Stimulated activated CD8-positive, alpha-beta memory T cell treated with anti-CD3 and anti-CD28 coated beads, Interleukin-4, amount 100 ng/mL, for 1 hour (primary cell): ENCODE measurements around the gene C16orf92.

Experiments used
- DNase-seq, 2 donors: peaks; one replicate each; pipeline ENCODE4 v3.0.0-alpha.2; 2020; ENCODE audit warnings: low read depth in 2 of 2, low spot score in 1 of 2

C16orf92 gene

GRCh38 chr16:30054959-30055553 is 32.1 kb downstream of the C16orf92 start:
- no peak for DNase-seq

GRCh38 chr16:30060346-30060745 is 37.3 kb downstream of the C16orf92 start:
- DNase-seq, result no peak

GRCh38 chr16:30060836-30061554 is 38.0 kb downstream of the C16orf92 start:
- no peak for DNase-seq

- no peak for DNase-seq
Observed at GRCh38 chr16:30063278-30063892, 40.4 kb downstream of the C16orf92 start.

DNA sequence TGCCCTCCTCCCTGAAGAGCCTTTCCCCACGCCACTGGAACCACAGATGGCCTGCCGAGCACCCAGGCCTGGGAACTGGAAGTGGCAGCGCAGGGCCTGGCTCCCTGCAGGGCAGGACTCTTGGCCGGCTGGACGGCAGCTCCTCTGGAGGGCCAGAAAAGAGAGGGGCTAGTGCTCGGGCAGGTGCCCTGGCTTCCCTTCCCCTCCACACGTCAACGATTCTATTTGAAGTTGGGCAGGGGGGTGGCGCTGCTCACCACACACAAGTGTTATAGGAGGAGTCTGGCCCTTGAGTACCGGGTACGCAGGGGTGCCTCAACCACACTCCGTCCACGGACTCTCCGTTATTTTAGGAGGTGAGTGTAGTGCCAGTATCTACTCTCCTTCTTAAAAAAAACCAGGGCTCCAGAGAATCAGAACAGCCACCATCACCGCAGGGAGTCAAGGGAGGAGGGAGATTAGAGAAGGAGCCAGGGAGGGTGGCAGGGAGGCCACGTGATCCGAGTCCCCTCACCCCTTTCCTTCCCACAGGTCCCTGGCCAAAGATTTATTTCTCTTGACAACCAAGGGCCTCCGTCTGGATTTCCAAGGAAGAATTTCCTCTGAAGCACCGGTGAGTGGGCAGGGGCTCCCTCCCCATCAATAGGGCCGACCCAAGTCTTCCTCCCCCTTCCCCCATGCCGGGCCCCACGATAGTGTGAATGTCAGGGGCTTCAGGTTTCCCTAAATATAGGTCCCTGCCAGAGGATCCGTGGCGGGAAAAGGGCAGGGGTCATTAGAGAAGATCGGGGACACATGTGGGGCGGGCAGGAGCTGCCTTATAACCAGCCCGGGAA is 41.1 kb downstream of the C16orf92 start:
- DNase-seq, result peak in 1 of 2 donors; percentile 50

- DNase-seq, result no peak
Observed at GRCh38 chr16:30064729-30065101, 41.7 kb downstream of the C16orf92 start.

DNA sequence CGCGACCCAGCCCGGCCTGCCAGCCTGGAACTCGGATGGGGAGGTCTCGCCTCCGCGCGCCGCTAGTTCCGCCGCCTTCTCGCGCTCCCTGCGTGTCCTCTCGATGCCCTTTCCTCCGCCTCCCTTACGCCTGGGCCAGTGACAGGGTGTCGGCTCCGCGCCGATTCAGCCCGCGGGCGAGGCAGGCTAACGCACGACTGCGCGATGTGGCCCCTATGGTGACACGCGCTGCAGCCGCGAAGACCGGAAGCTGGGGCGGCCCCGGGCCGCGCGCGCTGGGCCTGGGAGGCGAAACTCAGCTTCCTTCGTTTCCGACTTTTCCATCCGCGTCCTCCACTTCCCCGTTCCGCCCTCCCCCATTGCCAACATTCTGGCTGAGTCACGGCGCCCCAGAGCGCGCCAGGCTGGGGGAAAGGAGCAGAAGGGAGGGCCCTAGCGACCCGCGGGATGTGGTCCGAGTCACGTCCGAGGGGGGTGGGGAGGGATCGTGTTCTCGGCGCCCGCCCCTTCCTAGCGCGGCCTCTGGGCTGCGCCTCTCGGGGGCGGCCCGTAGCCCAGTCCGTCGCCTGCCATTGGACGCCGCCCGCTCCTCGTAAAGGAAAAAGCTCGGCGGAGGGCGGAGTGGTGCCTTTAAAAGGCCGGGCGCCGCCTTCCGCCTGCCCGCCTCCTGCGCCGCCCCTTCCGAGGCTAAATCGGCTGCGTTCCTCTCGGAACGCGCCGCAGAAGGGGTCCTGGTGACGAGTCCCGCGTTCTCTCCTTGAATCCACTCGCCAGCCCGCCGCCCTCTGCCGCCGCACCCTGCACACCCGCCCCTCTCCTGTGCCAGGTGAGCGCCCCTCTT is 42.3 kb downstream of the C16orf92 start, which contains the start of gene ALDOA:
Gene ALDOA, plus strand, starts transcription at position 659 of the 841 bp plus-strand sequence. CDS start 1,138 bp downstream, outside the sequence.
- peak; percentile 86 to 90 for DNase-seq

GRCh38 chr16:30065943-30066760 is 43.2 kb downstream of the C16orf92 start:
- DNase-seq, result peak in 1 of 2 donors; percentile 21

- DNase-seq, result no peak
Observed at GRCh38 chr16:30066761-30067583, 44.0 kb downstream of the C16orf92 start.

GRCh38 chr16:30067584-30067916 is 44.6 kb downstream of the C16orf92 start:
- DNase-seq, result no peak

DNA sequence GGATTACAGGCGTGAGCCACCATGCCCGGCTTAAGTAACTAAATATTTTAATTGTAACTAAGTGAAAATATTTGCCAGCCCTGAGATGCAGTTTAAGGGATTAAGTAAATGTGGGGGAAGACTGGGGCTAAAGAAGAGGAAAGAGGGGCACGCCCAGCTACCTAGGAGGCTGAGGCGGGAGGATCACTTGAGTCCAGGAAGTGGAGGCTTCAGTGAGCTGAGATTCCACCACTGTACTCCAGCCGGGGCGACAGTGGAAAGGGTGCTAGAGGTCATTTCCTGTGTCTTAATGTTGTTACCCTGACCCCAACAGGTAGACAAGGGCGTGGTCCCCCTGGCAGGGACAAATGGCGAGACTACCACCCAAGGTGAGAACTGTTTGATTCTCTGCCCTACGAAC is 45.3 kb downstream of the C16orf92 start:
- DNase-seq, result no peak

- peak in 1 of 2 donors; percentile 34 for DNase-seq
Observed at GRCh38 chr16:30068750-30069610, 46.0 kb downstream of the C16orf92 start.

DNA sequence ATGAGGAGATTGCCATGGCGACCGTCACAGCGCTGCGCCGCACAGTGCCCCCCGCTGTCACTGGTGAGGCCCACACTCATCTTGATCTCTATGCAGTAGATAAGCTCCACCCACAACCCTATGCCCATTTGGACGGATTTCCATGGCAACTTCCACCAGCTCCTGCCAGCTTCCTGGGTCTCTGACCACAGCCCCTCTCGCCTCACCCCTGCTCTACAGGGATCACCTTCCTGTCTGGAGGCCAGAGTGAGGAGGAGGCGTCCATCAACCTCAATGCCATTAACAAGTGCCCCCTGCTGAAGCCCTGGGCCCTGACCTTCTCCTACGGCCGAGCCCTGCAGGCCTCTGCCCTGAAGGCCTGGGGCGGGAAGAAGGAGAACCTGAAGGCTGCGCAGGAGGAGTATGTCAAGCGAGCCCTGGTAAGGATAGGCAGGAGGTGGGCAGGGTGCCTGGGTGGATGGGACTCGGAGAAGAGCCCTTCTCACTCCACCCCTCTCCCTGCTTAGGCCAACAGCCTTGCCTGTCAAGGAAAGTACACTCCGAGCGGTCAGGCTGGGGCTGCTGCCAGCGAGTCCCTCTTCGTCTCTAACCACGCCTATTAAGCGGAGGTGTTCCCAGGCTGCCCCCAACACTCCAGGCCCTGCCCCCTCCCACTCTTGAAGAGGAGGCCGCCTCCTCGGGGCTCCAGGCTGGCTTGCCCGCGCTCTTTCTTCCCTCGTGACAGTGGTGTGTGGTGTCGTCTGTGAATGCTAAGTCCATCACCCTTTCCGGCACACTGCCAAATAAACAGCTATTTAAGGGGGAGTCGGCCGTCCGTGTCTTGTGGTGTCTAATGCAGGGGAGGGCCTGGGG is 46.8 kb downstream of the C16orf92 start:
- no peak for DNase-seq

DNA sequence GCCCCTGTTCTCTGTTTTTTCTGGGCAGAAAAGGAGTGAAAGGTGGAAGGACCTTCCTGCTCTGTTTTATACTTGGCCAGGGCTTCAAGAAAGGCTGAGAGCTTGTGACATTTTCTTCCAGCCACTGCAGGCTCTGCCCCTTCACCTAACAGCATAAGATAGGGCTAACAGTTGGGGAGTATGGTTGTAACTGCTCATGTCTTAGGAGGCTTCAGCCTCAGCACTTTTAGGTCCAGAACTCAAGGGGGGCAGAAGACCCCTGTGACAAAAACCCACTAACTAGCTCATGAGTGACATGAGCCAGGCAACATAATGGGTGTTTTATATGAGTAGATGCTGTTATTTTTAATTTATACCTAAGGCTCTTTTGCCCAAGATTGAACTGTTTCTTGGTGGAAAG is 47.5 kb downstream of the C16orf92 start:
- no peak for DNase-seq
